HG02981 (cell line): Measurements from ENCODE around the gene INPP5A.
"Not testable (repeated sequence)": the region's sequence is repeated elsewhere in the genome, so short reads cannot be mapped to it uniquely, and the experiment has no call there.

Experiments
- ATAC-seq: cut with Tn5 transposase; IDR thresholded peaks from one replicate; pipeline ENCODE4 v1.9.1; 2021; ENCODE audit warnings: mild to moderate bottlenecking, moderate library complexity; ENCODE audit not compliant: unreplicated experiment

The INPP5A gene

GRCh38 chr10:132825783-132826523 is 288.4 kb downstream of the INPP5A start:
- not testable (repeated sequence) for ATAC-seq

GRCh38 chr10:132826524-132827422 is 289.2 kb downstream of the INPP5A start:
- ATAC-seq, result no peak

- ATAC-seq, result no peak
Measured at GRCh38 chr10:132827423-132827789, 289.8 kb downstream of the INPP5A start.

DNA sequence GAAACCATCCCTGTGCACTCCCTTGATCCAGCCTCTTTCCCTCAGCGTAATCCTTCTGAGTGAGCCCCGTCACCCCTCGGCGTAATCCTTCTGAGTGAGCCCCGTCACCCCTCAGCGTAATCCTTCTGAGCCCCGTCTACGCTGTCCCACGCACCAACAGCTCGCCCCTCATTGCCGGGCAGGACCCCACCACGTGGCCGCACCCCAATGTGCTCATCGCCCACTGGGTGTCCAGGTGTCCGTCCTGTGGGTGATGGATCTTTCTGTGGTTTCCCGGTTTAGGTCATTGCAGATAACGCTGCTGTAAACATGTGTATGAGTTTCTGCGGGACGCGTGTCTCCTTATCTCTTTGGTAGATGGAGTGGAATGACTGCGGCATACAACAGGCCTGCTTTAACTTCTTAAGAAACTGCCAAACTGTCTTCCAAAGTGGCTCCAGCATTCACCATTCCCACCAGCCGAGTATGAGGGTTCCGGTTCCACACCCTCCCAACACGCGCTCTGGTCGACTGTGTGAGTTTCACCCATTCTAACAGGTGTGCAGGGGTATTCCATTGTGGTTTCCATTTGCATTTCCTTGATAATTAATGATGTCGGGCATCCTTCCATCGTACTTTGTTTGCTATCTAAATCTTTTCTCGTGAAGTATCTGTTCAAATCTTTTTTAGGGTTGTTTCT is 290.4 kb downstream of the INPP5A start:
- ATAC-seq, result no peak

GRCh38 chr10:132828681-132829080 is 291.1 kb downstream of the INPP5A start:
- no peak for ATAC-seq

DNA sequence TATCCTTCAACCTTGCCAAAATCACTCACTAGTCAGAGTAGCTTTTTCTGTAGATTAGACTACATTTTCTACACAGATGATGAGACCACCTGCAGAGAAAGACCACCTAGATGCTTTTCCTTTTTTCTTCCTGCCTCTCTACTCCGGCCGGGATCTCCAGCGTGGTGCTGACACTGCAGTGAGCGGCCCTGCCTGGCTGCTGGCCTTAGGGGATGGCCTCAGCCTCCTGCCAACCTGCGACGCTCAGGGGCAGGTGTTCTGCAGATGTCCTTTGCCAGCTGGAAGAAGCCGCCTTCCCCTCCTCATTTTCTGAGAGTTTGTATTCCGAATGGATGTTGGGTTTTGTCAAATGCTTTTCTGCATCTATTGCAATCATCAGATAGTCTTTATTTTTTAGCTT is 291.8 kb downstream of the INPP5A start:
- no peak for ATAC-seq

- ATAC-seq, result no peak
Measured at GRCh38 chr10:132832186-132832969, 294.8 kb downstream of the INPP5A start.
